AG09319 (cell line): Measurements from ENCODE around the gene TRIM64C.
"Not testable (repeated sequence)": the region's sequence is repeated elsewhere in the genome, so short reads cannot be mapped to it uniquely, and the experiment has no call there.

Source experiments
- DNase-seq: peaks from one replicate; pipeline ENCODE4 v3.0.0-alpha.2; 2010; ENCODE audit warnings: low read depth; ENCODE audit errors: extremely low read depth

Gene TRIM64C

DNA sequence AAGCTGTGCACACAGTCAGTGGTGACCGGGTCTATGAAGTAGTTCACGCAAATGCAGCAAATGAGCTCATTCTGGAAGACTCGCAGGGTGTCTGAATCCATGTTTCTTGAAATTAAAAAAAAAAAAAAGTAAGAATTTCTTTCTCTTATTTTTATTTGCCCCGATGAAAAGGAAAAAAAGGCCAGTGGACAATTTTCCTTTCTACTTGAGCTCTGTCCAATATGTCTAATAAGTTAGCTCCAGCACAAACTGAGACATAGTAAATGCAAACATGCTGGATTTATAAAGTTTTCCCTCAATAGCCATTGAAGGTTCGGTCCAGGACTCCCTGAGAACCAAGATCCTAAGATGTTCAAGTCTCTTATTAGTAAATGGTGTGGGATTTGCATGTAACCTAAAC is at the start of gene TRIM64C:
Gene TRIM64C, minus strand, starts transcription at position 101 of the 400 bp plus-strand sequence. Its CDS starts 0 bp downstream, at position 101.
- DNase-seq: not testable (repeated sequence)

- not testable (repeated sequence) for DNase-seq
Measured at GRCh38 chr11:49102356-49102755, 43.4 kb upstream of the TRIM64C start.

GRCh38 chr11:49069897-49070296 is 11.0 kb upstream of the TRIM64C start:
- not testable (repeated sequence) for DNase-seq

DNA sequence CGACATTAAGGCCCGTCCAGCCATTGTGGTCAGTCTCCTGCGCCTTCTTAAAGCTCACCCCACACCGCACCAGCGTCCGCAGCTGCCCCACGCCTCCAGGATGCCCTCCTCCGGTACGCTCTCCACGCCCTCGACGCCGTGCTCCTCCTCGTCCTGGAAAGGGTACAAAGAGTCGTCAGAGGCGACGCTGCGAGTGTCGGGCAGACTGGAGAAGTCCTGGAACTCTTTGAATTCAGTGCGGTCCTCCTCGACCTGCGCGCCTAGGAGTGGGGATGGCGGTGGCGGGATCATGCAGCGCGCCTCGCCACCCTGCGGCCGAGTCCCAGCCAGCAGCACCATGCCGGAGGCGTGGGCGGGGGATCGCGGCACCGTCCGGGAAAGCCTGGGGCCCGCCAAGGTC is 9.1 kb downstream of the TRIM64C start:
- not testable (repeated sequence) for DNase-seq

DNA sequence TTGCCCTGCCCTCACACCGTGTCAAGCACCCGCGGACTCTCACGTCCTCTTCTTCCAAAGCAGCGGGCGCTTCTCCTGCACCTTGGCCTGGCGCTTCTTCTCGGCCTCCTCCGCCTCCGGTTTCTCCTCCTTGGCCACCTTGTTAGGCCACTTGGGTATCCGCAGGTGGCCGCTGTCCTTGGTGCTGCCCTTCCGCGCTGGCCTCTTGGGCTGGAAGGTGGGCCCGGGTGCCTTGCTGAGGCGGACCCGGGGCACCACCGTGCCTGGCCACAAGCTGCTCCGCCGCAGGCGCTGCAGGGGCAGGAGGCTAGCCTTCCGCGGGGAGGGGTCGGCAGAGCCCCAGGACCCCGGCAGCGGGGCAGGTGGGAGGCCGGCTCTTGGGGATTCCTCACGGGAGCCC is 10.7 kb downstream of the TRIM64C start:
- not testable (repeated sequence) for DNase-seq

GRCh38 chr11:49028523-49028922 is 30.4 kb downstream of the TRIM64C start, which contains the start of gene TRIM49B:
TSS of gene TRIM49B (plus strand) at chr11:49028823. CDS start at chr11:49031600, 2,777 bp downstream.
- not testable (repeated sequence) for DNase-seq
